Measurements from ENCODE around the gene SFRP5.

The SFRP5 gene

DNA sequence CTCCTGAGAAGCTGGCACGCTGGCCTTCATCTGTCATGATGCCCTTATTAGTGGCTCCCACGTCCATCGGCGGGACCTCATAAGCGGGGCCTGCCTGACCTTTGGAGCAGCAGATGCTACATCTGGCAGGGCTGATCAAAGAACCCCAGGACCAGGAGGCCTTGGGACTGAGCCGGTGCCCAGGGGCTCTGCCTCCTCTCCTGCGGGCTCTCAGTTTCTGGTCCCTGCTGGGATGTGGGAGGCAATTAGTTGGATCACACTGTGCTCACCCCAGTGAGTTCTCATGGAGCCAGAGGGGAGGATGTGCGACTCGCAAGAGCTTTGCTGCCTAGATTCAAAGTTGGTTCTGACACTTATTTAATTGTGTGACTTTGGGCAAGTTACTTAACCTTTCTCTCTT lies 28.7 kb upstream of the SFRP5 start:
- H3K4me3 ChIP-seq (ENCODE audit: low read depth, low read length) = no peak overlapping the region
- in situ Hi-C loops (cut with HindIII; ENCODE audit: low sequenced_read_pairs) = no loop called here
- TF ChIP-seq, protein P1, sequence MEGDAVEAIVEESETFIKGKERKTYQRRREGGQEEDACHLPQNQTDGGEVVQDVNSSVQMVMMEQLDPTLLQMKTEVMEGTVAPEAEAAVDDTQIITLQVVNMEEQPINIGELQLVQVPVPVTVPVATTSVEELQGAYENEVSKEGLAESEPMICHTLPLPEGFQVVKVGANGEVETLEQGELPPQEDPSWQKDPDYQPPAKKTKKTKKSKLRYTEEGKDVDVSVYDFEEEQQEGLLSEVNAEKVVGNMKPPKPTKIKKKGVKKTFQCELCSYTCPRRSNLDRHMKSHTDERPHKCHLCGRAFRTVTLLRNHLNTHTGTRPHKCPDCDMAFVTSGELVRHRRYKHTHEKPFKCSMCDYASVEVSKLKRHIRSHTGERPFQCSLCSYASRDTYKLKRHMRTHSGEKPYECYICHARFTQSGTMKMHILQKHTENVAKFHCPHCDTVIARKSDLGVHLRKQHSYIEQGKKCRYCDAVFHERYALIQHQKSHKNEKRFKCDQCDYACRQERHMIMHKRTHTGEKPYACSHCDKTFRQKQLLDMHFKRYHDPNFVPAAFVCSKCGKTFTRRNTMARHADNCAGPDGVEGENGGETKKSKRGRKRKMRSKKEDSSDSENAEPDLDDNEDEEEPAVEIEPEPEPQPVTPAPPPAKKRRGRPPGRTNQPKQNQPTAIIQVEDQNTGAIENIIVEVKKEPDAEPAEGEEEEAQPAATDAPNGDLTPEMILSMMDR (IDR thresholded peaks at IDR 0.05; ENCODE audit: low read depth, low read length, missing control alignments) = no peak
- no peak for DNase-seq (ENCODE audit: low read depth)

DNA sequence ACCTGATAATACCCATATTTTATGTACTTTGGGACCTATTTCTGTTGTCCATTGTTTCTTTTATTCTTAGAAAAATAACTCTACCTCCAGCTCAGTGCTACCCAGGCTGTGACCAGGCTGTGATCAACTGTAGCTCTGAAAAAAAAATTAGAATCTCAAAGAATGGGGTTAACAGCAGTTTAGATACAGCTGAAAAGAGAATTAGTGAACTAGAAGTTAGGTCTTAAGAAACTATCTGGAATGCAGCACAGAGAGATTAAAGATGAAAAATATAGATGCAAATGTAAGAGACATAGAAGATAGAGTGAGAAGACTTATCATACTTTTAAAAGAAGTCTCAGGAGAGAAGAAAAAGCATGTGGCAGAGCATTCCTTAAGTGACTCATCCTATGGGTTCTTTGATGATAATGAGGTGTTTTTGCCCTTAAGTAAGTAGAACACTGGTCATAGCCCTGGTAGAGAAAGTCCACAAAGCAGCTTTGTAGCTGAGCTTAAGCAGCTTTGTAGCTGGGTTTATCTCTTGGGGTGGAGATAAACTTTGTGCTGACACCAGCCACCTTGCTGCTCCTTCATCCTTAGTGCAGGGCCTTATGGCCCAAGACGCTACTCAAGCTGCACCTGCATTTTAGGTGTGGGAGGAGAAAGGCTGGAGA lies 27.3 kb upstream of the SFRP5 start:
- TF ChIP-seq, protein P1 (IDR thresholded peaks at IDR 0.05; ENCODE audit: low read depth, low read length, missing control alignments) = no peak
- H3K4me3 ChIP-seq (ENCODE audit: low read depth, low read length) = no peak overlapping the region
- in situ Hi-C loops (cut with HindIII; ENCODE audit: low sequenced_read_pairs) = no loop called here
- no peak for DNase-seq (ENCODE audit: low read depth)

DNA sequence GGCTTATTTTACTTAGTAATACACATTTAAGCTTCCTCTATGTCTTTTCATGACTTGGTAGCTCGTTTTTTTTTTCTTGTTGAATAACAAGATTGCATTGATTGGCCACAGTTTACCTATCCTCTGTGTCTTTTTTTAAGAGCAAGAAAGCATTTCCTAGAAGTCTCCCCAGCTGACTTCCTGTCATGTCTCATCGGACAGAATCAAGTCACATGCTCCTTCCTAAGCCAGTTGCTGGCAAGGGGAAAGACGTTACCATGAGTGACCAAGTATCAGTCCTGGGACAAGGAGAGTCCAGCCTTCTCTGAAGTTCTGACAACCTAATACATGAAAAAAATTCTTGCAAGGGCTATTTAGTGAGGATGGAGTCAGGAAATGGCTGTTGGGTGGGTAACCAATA lies 24.9 kb upstream of the SFRP5 start:
- no peak overlapping the region for H3K4me3 ChIP-seq (ENCODE audit: low read depth, low read length)
- DNase-seq (ENCODE audit: low read depth) = no peak
- TF ChIP-seq, protein P1 (IDR thresholded peaks at IDR 0.05; ENCODE audit: low read depth, low read length, missing control alignments) = no peak
- in situ Hi-C loops (cut with HindIII; ENCODE audit: low sequenced_read_pairs) = no loop called here

DNA sequence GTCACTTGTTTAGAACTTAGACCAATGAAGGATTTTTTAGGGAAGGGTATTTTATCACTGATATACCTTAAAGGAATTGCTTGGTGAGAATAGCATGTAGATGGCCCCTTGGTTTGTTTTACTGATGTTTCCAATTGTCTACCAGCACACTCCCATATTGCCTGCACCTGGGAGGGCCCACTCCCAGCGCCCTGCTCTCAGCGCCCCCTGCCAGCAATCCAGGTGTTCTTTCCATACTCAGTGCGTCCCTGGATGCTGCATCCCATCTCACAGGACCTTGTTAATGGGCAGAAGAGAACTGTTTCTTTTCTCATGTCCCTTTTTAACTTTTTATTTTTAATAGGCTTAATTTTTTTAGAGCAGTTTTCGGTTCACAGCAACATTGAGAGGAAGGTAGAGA lies 24.1 kb upstream of the SFRP5 start:
- DNase-seq (ENCODE audit: low read depth) = no peak
- no peak overlapping the region for H3K4me3 ChIP-seq (ENCODE audit: low read depth, low read length)
- in situ Hi-C loops (cut with HindIII; ENCODE audit: low sequenced_read_pairs) = no loop called here
- TF ChIP-seq, protein P1 (IDR thresholded peaks at IDR 0.05; ENCODE audit: low read depth, low read length, missing control alignments) = no peak

DNA sequence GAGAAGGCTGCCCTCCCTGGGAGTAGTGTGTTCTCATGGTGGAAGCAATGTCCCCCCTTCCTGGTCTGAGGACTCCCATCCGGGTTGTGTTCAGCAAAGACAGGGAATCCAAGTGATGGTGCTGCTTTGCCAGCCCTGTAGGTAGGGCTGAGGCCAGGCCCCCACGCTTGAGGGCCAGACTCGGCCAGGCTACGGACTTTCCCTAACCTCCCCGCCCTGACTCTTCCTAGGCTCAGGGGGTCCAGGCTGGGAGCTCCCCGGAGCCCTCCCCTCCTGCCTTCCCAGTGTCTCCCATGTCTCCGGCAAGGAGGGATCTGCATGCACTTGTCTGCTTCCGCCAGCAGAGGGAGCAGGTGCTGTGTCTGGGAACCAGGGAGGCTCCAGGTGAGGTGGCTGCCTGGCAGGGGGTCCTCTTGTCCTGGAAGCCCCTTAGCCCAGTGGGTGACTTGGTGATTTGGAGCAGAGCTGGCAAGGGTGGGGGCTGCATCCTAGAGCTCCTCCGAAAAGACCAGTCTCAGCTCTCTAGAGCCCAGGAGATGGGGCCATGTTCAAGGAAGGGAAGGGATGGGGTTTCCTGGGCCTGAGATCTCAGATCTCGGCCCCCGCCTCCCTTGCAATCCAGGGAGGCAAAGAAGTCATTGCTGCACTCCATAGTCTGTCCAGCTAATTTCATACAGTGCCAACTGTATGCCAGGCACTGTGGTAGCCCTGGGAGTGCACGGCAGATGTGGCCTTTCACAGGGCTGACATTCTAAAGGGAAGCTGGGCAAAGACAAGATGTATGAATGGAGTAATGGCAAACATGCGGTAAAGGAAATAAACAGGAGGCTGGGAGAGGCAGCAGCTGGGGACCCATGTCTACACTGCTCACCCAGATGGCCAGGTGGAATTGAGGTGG lies 20.3 kb upstream of the SFRP5 start:
- in situ Hi-C loops (cut with HindIII; ENCODE audit: low sequenced_read_pairs) = no loop called here
- TF ChIP-seq, protein P1 (IDR thresholded peaks at IDR 0.05; ENCODE audit: low read depth, low read length, missing control alignments) = peak; percentile 95
- DNase-seq (ENCODE audit: low read depth) = peak; percentile 18
- no peak overlapping the region for H3K4me3 ChIP-seq (ENCODE audit: low read depth, low read length)

DNA sequence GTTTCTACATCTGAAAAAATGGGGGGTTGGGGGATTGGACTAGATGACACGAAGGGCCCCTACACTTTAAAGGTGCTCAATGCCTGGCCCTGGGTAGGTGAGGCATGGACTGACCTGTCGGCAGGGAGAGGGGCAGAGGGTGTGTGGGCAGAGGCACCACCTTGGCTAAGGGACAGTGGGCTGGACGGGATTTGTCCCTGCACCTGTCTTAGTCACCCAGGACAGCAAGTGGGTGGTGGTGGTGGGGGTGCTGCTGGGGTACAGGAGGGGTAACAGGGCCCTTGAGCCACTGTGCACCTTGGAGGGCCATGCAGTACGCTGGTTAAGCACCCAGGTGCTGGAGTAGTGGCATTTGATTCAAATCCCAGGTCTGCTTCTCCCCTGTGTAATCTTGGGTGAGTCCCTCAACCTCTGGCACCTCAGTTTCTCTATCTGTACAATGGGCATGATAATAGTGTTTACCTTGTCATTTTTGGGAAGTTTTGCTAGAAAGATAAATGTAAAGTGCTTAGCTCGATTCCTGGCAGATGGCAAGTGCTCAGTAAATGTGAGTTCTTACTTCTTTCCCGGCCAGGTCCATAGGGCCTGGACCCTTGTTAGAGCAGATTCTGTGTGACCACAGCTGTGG lies 18.1 kb upstream of the SFRP5 start:
- DNase-seq (ENCODE audit: low read depth) = no peak
- TF ChIP-seq, protein P1 (IDR thresholded peaks at IDR 0.05; ENCODE audit: low read depth, low read length, missing control alignments) = no peak
- in situ Hi-C loops (cut with HindIII; ENCODE audit: low sequenced_read_pairs) = no loop called here
- no peak overlapping the region for H3K4me3 ChIP-seq (ENCODE audit: low read depth, low read length)

All from astrocyte of the cerebellum (primary cell).